MG63 (cell line): ENCODE results near the gene TVP23A. TPM values are rescaled to one million over a fixed set of nuclear protein-coding genes. Genes with fewer than 3 reads are reported as not detected.

Experiments used
- total RNA-seq: library from RNA; depleted of rRNA; stranded (reverse); fragments of >200 nt; shearing (Covaris generic); gene quantifications from 2 replicates; pipeline ENCODE4 v1.2.3, GENCODE V29; 2014; ENCODE audit warnings: low replicate concordance; rRNA removed

The TVP23A gene
- total RNA-seq, 1 experiment from 2014 or later, result not detected

Other genes with a start within 250 kb of the TVP23A start
- gene EMP2, start 238.2 kb downstream of the TVP23A start, total RNA-seq, result 22.5 and 33.1 TPM in 2 replicates
- not detected in 2 replicates for gene TEKT5, start 123.9 kb downstream of the TVP23A start, total RNA-seq
- 45.2 and 57.5 TPM in 2 replicates for gene NUBP1, start 75.0 kb downstream of the TVP23A start, total RNA-seq
- not detected in 2 replicates for gene CIITA, start 58.4 kb upstream of the TVP23A start, total RNA-seq
- gene DEXI, start 123.7 kb upstream of the TVP23A start, total RNA-seq, result 64.1 and 87.2 TPM in 2 replicates
- 6.2 and 11.5 TPM in 2 replicates for gene CLEC16A, start 125.8 kb upstream of the TVP23A start, total RNA-seq